Stimulated activated CD4-positive, alpha-beta T cell treated with anti-CD3 and anti-CD28 coated beads, Interleukin-1b, Interleukin-23, amount 100 ng/mL, for 24 hours (primary cell): Measurements from ENCODE around the gene HS3ST3B1.
A peak's percentile ranks its signal among the peaks of the same experiment; 100 is the strongest.

ENCODE experiments used
- DNase-seq, 4 experiments: peaks; one replicate each; pipeline ENCODE4 v3.0.0-alpha.2; 2020; ENCODE audit warnings: low read depth in 4 of 4, low spot score in 1 of 4

Gene HS3ST3B1

DNA sequence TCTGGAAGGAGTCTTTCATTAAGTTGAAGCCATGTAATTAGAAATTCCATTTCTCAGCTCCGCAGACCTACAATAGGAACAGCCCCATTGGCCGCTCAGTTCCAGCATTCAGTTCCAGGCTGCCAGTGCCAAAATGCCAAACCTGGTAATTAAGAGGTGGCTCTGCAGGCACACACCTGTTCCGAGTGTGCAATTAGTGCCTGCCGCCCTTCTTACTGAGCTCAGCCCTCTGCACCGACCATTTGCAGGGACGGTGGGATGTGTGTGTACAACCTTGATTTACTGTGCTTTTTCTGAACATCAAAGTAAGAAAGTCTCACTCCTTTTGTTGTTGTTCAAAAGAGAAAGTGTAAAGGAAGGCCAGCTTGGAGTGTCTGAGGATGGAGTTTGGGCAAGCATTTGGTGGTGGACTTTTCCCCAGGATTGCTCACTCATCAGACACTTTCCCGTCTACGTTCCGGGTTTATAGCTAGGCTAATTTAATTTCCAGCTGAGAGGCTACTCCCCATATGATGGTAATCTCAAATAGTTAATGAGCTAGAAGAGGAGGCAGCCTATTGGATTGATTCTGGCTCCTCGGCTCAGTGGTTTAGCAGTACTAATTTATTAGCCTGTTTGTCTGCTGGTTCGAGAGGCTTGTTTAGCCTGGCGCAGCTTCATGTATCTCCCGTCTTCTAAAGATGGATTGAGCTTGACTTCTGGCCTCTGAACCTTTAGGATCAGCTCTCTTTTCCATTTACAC, 20.0 kb downstream of the HS3ST3B1 start:
- DNase-seq, result no peak

GRCh38 chr17:14321476-14321949, 20.6 kb downstream of the HS3ST3B1 start:
- DNase-seq, result no peak

GRCh38 chr17:14321980-14322776, 21.3 kb downstream of the HS3ST3B1 start:
- DNase-seq, result no peak

- no peak for DNase-seq
Measured at GRCh38 chr17:14323522-14323981, 22.7 kb downstream of the HS3ST3B1 start.

- no peak for DNase-seq
Measured at GRCh38 chr17:14325618-14326167, 24.8 kb downstream of the HS3ST3B1 start.

GRCh38 chr17:14329900-14330491, 29.1 kb downstream of the HS3ST3B1 start:
- no peak for DNase-seq

- no peak for DNase-seq
Measured at GRCh38 chr17:14330492-14330962, 29.6 kb downstream of the HS3ST3B1 start.

DNA sequence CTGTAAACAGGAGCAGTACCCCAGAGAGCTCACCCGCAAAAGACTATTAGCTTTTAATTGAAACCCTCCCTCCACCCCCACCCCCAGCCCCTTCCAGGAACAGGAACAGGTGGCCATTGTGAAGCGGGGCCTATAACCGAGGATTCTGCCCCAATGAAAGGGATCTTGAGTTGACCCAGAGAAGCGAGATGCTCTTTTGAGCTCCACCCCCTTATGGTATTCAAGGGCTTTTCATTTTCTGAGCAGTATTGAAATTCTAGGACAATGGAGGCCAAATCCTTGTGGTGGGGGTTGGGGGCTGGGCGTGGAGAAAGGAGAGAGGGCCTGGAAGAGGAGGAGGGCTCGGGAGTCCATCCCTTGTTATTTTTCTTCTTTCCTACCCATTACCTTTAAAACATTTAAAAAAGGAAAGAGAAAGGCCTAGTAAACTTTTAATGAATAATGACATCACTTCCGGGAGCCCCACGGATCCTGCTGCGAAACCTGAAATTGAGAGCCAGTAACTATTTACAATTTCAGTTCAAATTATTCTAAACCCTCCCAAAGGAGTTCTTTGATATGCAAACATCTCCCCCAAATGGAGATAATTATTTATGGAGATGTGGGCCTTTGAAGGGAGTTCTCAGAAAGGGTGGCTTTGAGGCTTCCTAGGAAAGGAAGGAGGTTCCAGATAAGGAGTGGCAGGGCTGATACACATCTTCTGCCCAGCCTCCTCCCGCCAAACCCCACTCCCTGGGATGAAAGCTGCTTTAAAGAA, 30.5 kb downstream of the HS3ST3B1 start:
- no peak for DNase-seq

DNA sequence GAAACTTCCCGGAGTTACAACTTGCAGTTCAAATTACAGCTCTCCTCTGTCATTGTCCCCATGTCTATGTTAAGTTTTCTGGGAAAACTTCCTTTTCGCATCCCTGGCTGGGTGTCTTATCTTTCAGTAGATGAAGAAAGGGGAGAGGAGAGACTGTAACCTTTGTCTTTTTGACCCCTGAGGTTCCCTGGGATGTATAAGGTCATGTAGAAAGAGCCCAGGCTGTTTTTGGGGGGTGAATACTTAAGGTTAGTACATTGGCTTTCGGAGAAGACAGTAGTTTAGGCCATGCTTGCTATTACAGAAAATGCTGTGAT, 31.1 kb downstream of the HS3ST3B1 start:
- no peak for DNase-seq

DNA sequence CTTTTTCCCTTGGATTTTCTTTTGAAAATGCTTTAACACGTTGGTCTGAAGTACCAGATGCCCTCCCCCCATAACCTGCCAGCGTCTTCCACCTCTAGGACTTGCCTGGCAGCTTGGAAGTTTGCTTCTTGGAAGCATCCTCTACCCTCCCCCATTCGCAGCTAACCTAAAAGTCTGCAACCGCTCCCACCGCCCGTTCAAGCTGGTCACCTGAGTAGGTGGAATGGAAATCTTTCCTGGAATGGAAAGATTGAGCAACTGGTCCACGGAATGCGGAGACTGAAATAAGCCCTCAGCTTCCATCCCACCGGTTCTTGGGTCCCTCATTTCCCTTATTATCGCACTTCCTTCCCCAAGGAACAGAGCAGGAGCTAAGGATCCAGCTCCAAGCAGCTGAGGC, 31.4 kb downstream of the HS3ST3B1 start:
- DNase-seq, result no peak

- no peak for DNase-seq
Measured at GRCh38 chr17:14333506-14333905, 32.6 kb downstream of the HS3ST3B1 start.

DNA sequence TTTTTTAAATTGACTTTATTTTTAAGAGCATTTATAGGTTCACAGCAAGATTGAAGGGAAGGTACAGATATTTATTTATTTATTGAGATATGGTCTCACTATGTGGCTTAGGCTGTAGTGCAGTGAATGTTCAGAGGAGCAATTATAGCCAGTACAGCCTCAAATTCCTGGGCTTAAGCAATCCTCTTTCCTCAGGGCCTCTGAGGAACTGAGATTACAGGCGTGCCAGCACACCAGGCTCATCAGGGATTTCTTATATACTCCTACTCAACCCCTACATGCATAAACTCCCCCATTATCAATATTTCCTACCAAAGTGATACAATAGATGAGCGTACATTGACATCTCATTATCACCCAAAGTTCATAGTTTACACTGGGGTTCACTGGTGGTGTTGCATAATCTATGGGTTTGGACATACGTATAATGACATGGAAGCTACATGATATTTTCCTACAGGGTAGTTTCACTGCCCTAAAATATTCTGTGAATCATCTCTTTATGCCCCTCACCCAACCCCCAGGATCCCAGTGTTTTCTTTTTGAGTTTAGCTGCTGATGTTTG, 33.5 kb downstream of the HS3ST3B1 start:
- DNase-seq, result no peak

- DNase-seq, result no peak
Measured at GRCh38 chr17:14334919-14335318, 34.0 kb downstream of the HS3ST3B1 start.

DNA sequence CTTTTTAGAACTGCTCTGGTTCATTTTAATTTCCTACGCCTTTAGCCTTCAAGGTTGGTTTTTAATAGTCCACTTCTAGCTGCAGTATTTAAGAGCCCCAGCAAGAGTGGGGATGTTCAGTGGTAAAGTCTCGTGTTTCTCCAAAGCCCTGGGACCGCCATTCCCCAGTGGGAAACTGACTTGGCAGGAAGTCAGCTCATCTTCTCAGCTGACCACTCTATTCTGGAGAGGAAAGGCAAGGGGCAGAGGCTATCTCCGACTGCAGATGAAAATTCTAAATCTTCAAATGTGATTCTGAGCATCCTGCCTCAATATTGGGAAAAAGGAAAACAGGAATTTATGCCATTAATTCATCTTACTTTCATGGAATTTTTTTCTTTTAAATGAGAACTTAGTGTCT, 35.5 kb downstream of the HS3ST3B1 start:
- DNase-seq, result no peak

GRCh38 chr17:14337596-14338079, 36.8 kb downstream of the HS3ST3B1 start:
- peak; percentile 7 to 52 (median 25) for DNase-seq

- DNase-seq, result no peak
Measured at GRCh38 chr17:14340857-14341754, 40.2 kb downstream of the HS3ST3B1 start.

GRCh38 chr17:14341866-14342265, 41.0 kb downstream of the HS3ST3B1 start:
- DNase-seq, result no peak

DNA sequence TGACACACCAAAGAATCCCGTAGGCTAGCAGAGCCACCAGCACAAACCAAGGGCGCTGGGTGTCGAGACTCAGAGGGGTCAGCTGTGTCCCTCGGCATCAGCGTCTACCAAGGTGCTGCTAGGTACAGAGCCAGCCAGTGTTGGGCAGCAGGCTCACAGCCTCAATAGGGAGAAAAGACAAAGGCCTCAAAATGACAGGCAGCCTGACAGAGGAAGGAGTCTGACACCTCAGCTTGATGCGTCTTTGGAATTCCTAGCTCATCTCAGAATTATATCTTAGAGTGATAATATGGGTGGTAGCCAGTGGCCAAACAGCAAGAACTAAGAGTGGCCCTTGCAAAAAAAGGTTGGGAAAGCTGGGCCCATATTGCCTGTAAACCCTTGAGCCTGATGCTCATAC, 45.9 kb downstream of the HS3ST3B1 start:
- no peak for DNase-seq

GRCh38 chr17:14351493-14351892, 50.6 kb downstream of the HS3ST3B1 start:
- DNase-seq, result no peak
